SK-N-SH (cell line): ENCODE data around the gene SPOCK1. TPM values are rescaled to one million over a fixed set of nuclear protein-coding genes. Genes with fewer than 3 reads are reported as not detected.

Experiments used
- CTCF ChIA-PET: fragments of 300-600, 350-600 bp; formaldehyde crosslinking; extraction: SDS; loops from one replicate; lab custom pipeline; 2021; lab: Yijun Ruan, JAX
- POLR2A ChIA-PET: fragments of 350-600 bp; sonication (Branson Sonifier 250); formaldehyde crosslinking; extraction: SDS; loops from one replicate; lab custom pipeline; 2020; ENCODE audit warnings: antibody characterized with exemption, inconsistent platforms; lab: Yijun Ruan, JAX
- DNase-seq: peaks from one replicate; pipeline ENCODE4 v3.0.0; 2012
- H2AFZ ChIP-seq: fragments of 200-600 bp; sonication (generic); 2 replicates; pipeline ENCODE4 v1.8.1; 2016; ENCODE audit warnings: antibody characterized with exemption, mild to moderate bottlenecking, low read depth
- H3F3A ChIP-seq: fragments of 200-600 bp; sonication (generic); replicated peaks from 2 replicates; pipeline ENCODE3; 2016; ENCODE audit warnings: antibody characterized with exemption, mild to moderate bottlenecking; ENCODE audit not compliant: insufficient read depth
- H3K27ac ChIP-seq, 2 experiments: fragments of 200-500 bp in 1 of 2; fragments of 200-600 bp in 1 of 2; sonication (Bioruptor generic) in 1 of 2; sonication (generic), shearing (Covaris generic) in 1 of 2; 2 replicates each; pipeline versions ENCODE4 v1.5.1 to v1.6.1; 2014 to 2016; ENCODE audit warnings: low read depth in 2 of 2, inconsistent platforms in 1 of 2, low read length in 1 of 2, mild to moderate bottlenecking in 1 of 2, mixed read lengths in 1 of 2
- H3K27me3 ChIP-seq: fragments of 200-600 bp; sonication (generic), shearing (Covaris generic); 2 replicates; pipeline ENCODE4 v1.6.1; 2016; ENCODE audit warnings: mixed run types; ENCODE audit not compliant: insufficient read depth
- H3K36me3 ChIP-seq, 2 experiments: fragments of 200-500 bp in 1 of 2; fragments of 200-600 bp in 1 of 2; sonication (Bioruptor generic) in 1 of 2; sonication (generic) in 1 of 2; replicated peaks in 1 of 2; 2 replicates each; pipeline versions ENCODE3 to v1.5.1; 2014 to 2016; ENCODE audit warnings: low read length in 1 of 2, mild to moderate bottlenecking in 1 of 2; ENCODE audit not compliant: insufficient read depth in 2 of 2, control insufficient read depth in 1 of 2
- H3K4me1 ChIP-seq, 2 experiments: fragments of 200-500 bp in 1 of 2; fragments of 200-600 bp in 1 of 2; sonication (Bioruptor generic) in 1 of 2; sonication (generic), shearing (Covaris generic) in 1 of 2; 2 replicates each; pipeline versions ENCODE4 v1.5.1 to v1.6.1; 2014 to 2016; ENCODE audit warnings: low read depth in 1 of 2, low read length in 1 of 2, mixed run types in 1 of 2; ENCODE audit not compliant: insufficient read depth in 2 of 2, control insufficient read depth in 1 of 2
- H3K4me2 ChIP-seq: fragments of 200-600 bp; sonication (generic), shearing (Covaris generic); 2 replicates; pipeline ENCODE4 v1.6.1; 2017; ENCODE audit warnings: mixed run types
- H3K4me3 ChIP-seq, 2 experiments: fragments of 200-500 bp in 1 of 2; fragments of 200-600 bp in 1 of 2; sonication (Bioruptor generic) in 1 of 2; sonication (generic), shearing (Covaris generic) in 1 of 2; 2 replicates each; pipeline versions ENCODE4 v1.5.1 to v1.8.1; 2014 to 2016; ENCODE audit warnings: low read depth in 2 of 2, inconsistent platforms in 1 of 2, low read length in 1 of 2, mild to moderate bottlenecking in 1 of 2, mixed read lengths in 1 of 2, moderate library complexity in 1 of 2
- H3K79me2 ChIP-seq: fragments of 200-600 bp; sonication (generic); 2 replicates; pipeline ENCODE4 v1.8.1; 2017; ENCODE audit warnings: mild to moderate bottlenecking; ENCODE audit not compliant: insufficient read depth
- H3K9ac ChIP-seq: fragments of 200-600 bp; sonication (generic); 2 replicates; pipeline ENCODE4 v1.6.1; 2017; ENCODE audit warnings: mixed run types
- H3K9me2 ChIP-seq: fragments of 200-600 bp; sonication (generic); 2 replicates; pipeline ENCODE4 v1.6.1; 2017; ENCODE audit warnings: mixed run types
- H3K9me3 ChIP-seq: fragments of 200-600 bp; sonication (generic); 2 replicates; pipeline ENCODE4 v1.6.1; 2017; ENCODE audit warnings: mixed run types, mild to moderate bottlenecking, moderate library complexity
- H4K20me1 ChIP-seq: fragments of 200-600 bp; sonication (generic); 2 replicates; pipeline ENCODE4 v1.6.1; 2017; ENCODE audit warnings: mild to moderate bottlenecking, mixed run types; ENCODE audit not compliant: insufficient read depth
- EP300 ChIP-seq, 2 experiments: IDR thresholded peaks; 2 replicates each; pipeline versions ENCODE4 v1.4.0 to v1.6.1; 2012; ENCODE audit warnings: borderline replicate concordance in 1 of 2, low read depth in 1 of 2, low read length in 1 of 2
- EZH2phosphoT487 ChIP-seq: fragments of 200-600 bp; sonication (generic); IDR thresholded peaks from 2 replicates; pipeline ENCODE4 v1.6.1; 2017; ENCODE audit warnings: low read depth, mixed run types, mild to moderate bottlenecking, antibody characterized with exemption, moderate library complexity, borderline replicate concordance
- FOXJ3 ChIP-seq: sonication (generic); formaldehyde crosslinking; IDR thresholded peaks from 2 replicates; pipeline ENCODE4 v1.5.1; 2020; ENCODE audit warnings: mild to moderate bottlenecking, missing genetic modification reagents
- FOXM1 ChIP-seq: IDR thresholded peaks from 2 replicates; pipeline ENCODE4 v1.4.0; 2012; ENCODE audit warnings: low read depth, mild to moderate bottlenecking
- GATA2 ChIP-seq: sonication (generic); formaldehyde crosslinking; IDR thresholded peaks from 2 replicates; pipeline ENCODE4 v1.5.0; 2020; ENCODE audit warnings: mild to moderate bottlenecking, missing genetic modification reagents
- JUND ChIP-seq: IDR thresholded peaks from 2 replicates; pipeline ENCODE4 v1.4.0; 2012
- MEF2A ChIP-seq: IDR thresholded peaks from 2 replicates; pipeline ENCODE4 v1.4.0; 2012; ENCODE audit warnings: low read depth, borderline replicate concordance
- MXI1 ChIP-seq: IDR thresholded peaks from 2 replicates; pipeline ENCODE4 v1.6.1; 2012; ENCODE audit warnings: mild to moderate bottlenecking, low read depth, low read length, improper control_type of control experiment
- NRF1 ChIP-seq: IDR thresholded peaks from 2 replicates; pipeline ENCODE4 v1.6.1; 2012; ENCODE audit warnings: low read depth, mild to moderate bottlenecking, low read length
- RFX5 ChIP-seq: IDR thresholded peaks from 2 replicates; pipeline ENCODE4 v1.6.1; 2012; ENCODE audit warnings: mild to moderate bottlenecking, improper control_type of control experiment, low read length
- RXRA ChIP-seq: IDR thresholded peaks from 2 replicates; pipeline ENCODE4 v1.4.0; 2012; ENCODE audit warnings: low read depth, mild to moderate bottlenecking, borderline replicate concordance
- SMC3 ChIP-seq: IDR thresholded peaks from 2 replicates; pipeline ENCODE4 v1.6.1; 2012; ENCODE audit warnings: low read depth, low read length, improper control_type of control experiment
- TEAD4 ChIP-seq: IDR thresholded peaks from 2 replicates; pipeline ENCODE4 v1.4.0; 2012; ENCODE audit warnings: mild to moderate bottlenecking, borderline replicate concordance; ENCODE audit not compliant: insufficient read depth
- WGBS: methylation state at CpG from one replicate; pipeline ENCODE4 v1.1.6; 2017; ENCODE audit warnings: low lambda C conversion rate; 5-methylcytosine and 5-hydroxymethylcytosine counted together
- polyA plus RNA-seq, 3 experiments: library from polyadenylated mRNA; depleted of rRNA; stranded (reverse); fragments of >200 nt; gene quantifications; 2 replicates each; pipeline ENCODE4 v1.2.3, GENCODE V29; 2012
- TF ChIP-seq, protein P1 (sequence below): fragments of 200-600 bp; sonication (generic); IDR thresholded peaks from 2 replicates; pipeline ENCODE4 v1.6.1; 2017; ENCODE audit warnings: antibody characterized with exemption, mild to moderate bottlenecking, moderate library complexity
- TF ChIP-seq, protein P2 (sequence below): fragments of 150-350 bp; IDR thresholded peaks from 2 replicates; pipeline ENCODE4 v1.6.1; 2017; ENCODE audit warnings: antibody characterized with exemption, low read length, low read depth, borderline replicate concordance
- TF ChIP-seq, protein P3 (sequence below): IDR thresholded peaks from 2 replicates; pipeline ENCODE4 v1.4.0; 2012; ENCODE audit warnings: low read depth, borderline replicate concordance
- TF ChIP-seq, protein P4 (sequence below): IDR thresholded peaks from 2 replicates; pipeline ENCODE4 v1.6.1; 2012; ENCODE audit warnings: mild to moderate bottlenecking, low read depth, low read length, moderate library complexity
- TF ChIP-seq, protein P5 (sequence below): IDR thresholded peaks from 2 replicates; pipeline ENCODE4 v1.4.0; 2012; ENCODE audit warnings: low read depth, borderline replicate concordance
- TF ChIP-seq, protein P6 (sequence below): IDR thresholded peaks from 2 replicates; pipeline ENCODE4; 2012

Gene SPOCK1
- polyA plus RNA-seq, 1 of the 3 experiments (the other 2 are of a cell fraction), result 11.3 TPM

DNA sequence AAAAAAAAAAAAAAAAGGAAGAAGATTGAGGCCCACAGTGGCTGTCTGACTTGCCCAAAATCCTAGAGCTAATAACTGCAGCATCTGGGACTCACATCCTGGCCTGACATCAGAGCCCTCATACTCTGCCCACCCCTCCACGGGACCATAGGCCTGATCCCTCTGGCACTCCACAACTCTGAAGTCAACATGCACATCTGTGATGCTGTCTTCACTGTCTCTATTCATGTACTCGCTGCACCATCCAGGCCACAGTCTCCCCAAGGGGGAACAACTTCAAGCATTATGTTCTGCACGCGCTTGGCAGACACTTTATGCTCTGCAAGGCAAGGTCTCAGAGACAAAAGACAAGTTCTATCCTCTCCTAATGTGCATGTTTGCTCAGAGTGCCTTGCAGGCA, 158.2 kb downstream of the SPOCK1 start:
- TF ChIP-seq, protein P1, sequence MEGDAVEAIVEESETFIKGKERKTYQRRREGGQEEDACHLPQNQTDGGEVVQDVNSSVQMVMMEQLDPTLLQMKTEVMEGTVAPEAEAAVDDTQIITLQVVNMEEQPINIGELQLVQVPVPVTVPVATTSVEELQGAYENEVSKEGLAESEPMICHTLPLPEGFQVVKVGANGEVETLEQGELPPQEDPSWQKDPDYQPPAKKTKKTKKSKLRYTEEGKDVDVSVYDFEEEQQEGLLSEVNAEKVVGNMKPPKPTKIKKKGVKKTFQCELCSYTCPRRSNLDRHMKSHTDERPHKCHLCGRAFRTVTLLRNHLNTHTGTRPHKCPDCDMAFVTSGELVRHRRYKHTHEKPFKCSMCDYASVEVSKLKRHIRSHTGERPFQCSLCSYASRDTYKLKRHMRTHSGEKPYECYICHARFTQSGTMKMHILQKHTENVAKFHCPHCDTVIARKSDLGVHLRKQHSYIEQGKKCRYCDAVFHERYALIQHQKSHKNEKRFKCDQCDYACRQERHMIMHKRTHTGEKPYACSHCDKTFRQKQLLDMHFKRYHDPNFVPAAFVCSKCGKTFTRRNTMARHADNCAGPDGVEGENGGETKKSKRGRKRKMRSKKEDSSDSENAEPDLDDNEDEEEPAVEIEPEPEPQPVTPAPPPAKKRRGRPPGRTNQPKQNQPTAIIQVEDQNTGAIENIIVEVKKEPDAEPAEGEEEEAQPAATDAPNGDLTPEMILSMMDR, result no peak
- TF ChIP-seq RFX5, result no peak
- no peak for TF ChIP-seq RXRA
- TF ChIP-seq MXI1, result no peak
- TF ChIP-seq, protein P2, sequence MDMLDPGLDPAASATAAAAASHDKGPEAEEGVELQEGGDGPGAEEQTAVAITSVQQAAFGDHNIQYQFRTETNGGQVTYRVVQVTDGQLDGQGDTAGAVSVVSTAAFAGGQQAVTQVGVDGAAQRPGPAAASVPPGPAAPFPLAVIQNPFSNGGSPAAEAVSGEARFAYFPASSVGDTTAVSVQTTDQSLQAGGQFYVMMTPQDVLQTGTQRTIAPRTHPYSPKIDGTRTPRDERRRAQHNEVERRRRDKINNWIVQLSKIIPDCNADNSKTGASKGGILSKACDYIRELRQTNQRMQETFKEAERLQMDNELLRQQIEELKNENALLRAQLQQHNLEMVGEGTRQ, result no peak
- no peak for TF ChIP-seq EZH2phosphoT487
- TF ChIP-seq EP300 (IDR thresholded peaks at IDR 0.05; ENCODE audit: borderline replicate concordance in 1 of 2, low read depth in 1 of 2, low read length in 1 of 2), result no peak
- TF ChIP-seq NRF1, result no peak
- TF ChIP-seq SMC3, result no peak
- TF ChIP-seq, protein P3, sequence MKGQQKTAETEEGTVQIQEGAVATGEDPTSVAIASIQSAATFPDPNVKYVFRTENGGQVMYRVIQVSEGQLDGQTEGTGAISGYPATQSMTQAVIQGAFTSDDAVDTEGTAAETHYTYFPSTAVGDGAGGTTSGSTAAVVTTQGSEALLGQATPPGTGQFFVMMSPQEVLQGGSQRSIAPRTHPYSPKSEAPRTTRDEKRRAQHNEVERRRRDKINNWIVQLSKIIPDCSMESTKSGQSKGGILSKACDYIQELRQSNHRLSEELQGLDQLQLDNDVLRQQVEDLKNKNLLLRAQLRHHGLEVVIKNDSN, result no peak
- no peak for TF ChIP-seq FOXJ3 (CRISPR knock-in tag)
- TF ChIP-seq, protein P4, sequence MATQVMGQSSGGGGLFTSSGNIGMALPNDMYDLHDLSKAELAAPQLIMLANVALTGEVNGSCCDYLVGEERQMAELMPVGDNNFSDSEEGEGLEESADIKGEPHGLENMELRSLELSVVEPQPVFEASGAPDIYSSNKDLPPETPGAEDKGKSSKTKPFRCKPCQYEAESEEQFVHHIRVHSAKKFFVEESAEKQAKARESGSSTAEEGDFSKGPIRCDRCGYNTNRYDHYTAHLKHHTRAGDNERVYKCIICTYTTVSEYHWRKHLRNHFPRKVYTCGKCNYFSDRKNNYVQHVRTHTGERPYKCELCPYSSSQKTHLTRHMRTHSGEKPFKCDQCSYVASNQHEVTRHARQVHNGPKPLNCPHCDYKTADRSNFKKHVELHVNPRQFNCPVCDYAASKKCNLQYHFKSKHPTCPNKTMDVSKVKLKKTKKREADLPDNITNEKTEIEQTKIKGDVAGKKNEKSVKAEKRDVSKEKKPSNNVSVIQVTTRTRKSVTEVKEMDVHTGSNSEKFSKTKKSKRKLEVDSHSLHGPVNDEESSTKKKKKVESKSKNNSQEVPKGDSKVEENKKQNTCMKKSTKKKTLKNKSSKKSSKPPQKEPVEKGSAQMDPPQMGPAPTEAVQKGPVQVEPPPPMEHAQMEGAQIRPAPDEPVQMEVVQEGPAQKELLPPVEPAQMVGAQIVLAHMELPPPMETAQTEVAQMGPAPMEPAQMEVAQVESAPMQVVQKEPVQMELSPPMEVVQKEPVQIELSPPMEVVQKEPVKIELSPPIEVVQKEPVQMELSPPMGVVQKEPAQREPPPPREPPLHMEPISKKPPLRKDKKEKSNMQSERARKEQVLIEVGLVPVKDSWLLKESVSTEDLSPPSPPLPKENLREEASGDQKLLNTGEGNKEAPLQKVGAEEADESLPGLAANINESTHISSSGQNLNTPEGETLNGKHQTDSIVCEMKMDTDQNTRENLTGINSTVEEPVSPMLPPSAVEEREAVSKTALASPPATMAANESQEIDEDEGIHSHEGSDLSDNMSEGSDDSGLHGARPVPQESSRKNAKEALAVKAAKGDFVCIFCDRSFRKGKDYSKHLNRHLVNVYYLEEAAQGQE, result no peak
- TF ChIP-seq FOXM1, result no peak
- TF ChIP-seq JUND, result no peak
- no peak for TF ChIP-seq TEAD4
- TF ChIP-seq, protein P5, sequence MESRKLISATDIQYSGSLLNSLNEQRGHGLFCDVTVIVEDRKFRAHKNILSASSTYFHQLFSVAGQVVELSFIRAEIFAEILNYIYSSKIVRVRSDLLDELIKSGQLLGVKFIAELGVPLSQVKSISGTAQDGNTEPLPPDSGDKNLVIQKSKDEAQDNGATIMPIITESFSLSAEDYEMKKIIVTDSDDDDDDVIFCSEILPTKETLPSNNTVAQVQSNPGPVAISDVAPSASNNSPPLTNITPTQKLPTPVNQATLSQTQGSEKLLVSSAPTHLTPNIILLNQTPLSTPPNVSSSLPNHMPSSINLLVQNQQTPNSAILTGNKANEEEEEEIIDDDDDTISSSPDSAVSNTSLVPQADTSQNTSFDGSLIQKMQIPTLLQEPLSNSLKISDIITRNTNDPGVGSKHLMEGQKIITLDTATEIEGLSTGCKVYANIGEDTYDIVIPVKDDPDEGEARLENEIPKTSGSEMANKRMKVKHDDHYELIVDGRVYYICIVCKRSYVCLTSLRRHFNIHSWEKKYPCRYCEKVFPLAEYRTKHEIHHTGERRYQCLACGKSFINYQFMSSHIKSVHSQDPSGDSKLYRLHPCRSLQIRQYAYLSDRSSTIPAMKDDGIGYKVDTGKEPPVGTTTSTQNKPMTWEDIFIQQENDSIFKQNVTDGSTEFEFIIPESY, result no peak
- TF ChIP-seq, protein P6, sequence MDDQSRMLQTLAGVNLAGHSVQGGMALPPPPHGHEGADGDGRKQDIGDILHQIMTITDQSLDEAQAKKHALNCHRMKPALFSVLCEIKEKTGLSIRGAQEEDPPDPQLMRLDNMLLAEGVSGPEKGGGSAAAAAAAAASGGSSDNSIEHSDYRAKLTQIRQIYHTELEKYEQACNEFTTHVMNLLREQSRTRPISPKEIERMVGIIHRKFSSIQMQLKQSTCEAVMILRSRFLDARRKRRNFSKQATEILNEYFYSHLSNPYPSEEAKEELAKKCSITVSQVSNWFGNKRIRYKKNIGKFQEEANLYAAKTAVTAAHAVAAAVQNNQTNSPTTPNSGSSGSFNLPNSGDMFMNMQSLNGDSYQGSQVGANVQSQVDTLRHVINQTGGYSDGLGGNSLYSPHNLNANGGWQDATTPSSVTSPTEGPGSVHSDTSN, result no peak
- no peak for TF ChIP-seq GATA2
- no peak for TF ChIP-seq MEF2A
- H3K79me2 ChIP-seq, result peaks cover 18% of the 10 kb centered on the region; the same call in 1 of the 2 replicates
- CTCF ChIA-PET, result interaction anchor here (1.2 to 1.7 kb wide), 2 partner anchors 15 to 158 kb away, joined by 3 to 6 read pairs; partner anchors contain the start of gene SPOCK1

More for the DNA sequence above, 158.2 kb downstream of the SPOCK1 start:
- Histone ChIP-seq H4K20me1 (no peaks in the 10 kb centered on the region; the same call in 1 of the 2 replicates), H3F3A (no peaks in the 10 kb centered on the region), H3K4me3 (no peak overlapping the region), H3K36me3 (no peaks in the 10 kb centered on the region), H3K9me2 (no peaks in the 10 kb centered on the region), H3K4me1 (peaks cover 11 to 12% of the 10 kb centered on the region in 2 experiments; a peak in 3 of 4 replicates), H2AFZ (no peak overlapping the region), H3K4me2 (no peak overlapping the region), H3K27ac (no peak overlapping the region), H3K9ac (no peak overlapping the region), H3K27me3 (no peaks in the 10 kb centered on the region), H3K9me3 (no peaks in the 10 kb centered on the region)
- POLR2A ChIA-PET, result no interaction called here
- 88% methylated on average over 4 of the region's 4 CpGs for WGBS
- DNase-seq, result no peak
